KMS-11 (cell line): ENCODE measurements around the gene LCN2.

Experiments
- H2AFZ ChIP-seq: fragments of 200-600 bp; sonication (generic); 2 replicates; pipeline ENCODE4 v1.6.1; 2016; ENCODE audit warnings: antibody characterized with exemption, mixed run types, low read depth
- H3K27ac ChIP-seq: fragments of 200-600 bp; sonication (generic); 2 replicates; pipeline ENCODE4 v1.6.1; 2016; ENCODE audit warnings: mild to moderate bottlenecking, mixed run types
- H3K27me3 ChIP-seq: fragments of 200-600 bp; sonication (generic); 2 replicates; pipeline ENCODE4 v1.6.1; 2017; ENCODE audit warnings: mild to moderate bottlenecking, low read depth, mixed run types, moderate library complexity; ENCODE audit not compliant: insufficient read depth
- H3K36me3 ChIP-seq: fragments of 200-600 bp; sonication (generic); 2 replicates; pipeline ENCODE4 v1.6.1; 2017; ENCODE audit warnings: mild to moderate bottlenecking, mixed run types; ENCODE audit not compliant: insufficient read depth
- H3K4me1 ChIP-seq: fragments of 200-600 bp; sonication (generic); 2 replicates; pipeline ENCODE4 v1.6.1; 2016; ENCODE audit warnings: mild to moderate bottlenecking, low read depth, mixed run types; ENCODE audit not compliant: poor library complexity, severe bottlenecking
- H3K4me2 ChIP-seq: fragments of 200-600 bp; sonication (generic); 2 replicates; pipeline ENCODE4 v1.7.0; 2016; ENCODE audit warnings: mild to moderate bottlenecking, mixed run types
- H3K4me3 ChIP-seq: fragments of 200-600 bp; sonication (generic); IDR thresholded peaks from 2 replicates; pipeline ENCODE4 v1.6.1; 2017; ENCODE audit warnings: low read depth, low read length, mixed read lengths; ENCODE audit not compliant: insufficient read depth
- H3K79me2 ChIP-seq: fragments of 200-600 bp; sonication (generic); 2 replicates; pipeline ENCODE4 v1.6.1; 2016; ENCODE audit warnings: low read depth, mixed run types; ENCODE audit not compliant: insufficient read depth
- H3K9ac ChIP-seq: fragments of 200-600 bp; sonication (generic); 2 replicates; pipeline ENCODE4 v1.6.1; 2016; ENCODE audit warnings: mild to moderate bottlenecking, mixed run types
- H4K20me1 ChIP-seq: fragments of 200-600 bp; sonication (generic); 2 replicates; pipeline ENCODE4 v1.6.1; 2016; ENCODE audit warnings: mild to moderate bottlenecking, mixed run types; ENCODE audit not compliant: insufficient read depth
- CTCF ChIP-seq: fragments of 200-600 bp; sonication (generic); conservative IDR thresholded peaks from 2 replicates; pipeline ENCODE4 v1.6.1; 2017; ENCODE audit warnings: low read depth, mild to moderate bottlenecking, antibody characterized with exemption, low read length, moderate library complexity, mixed read lengths

LCN2 gene

DNA sequence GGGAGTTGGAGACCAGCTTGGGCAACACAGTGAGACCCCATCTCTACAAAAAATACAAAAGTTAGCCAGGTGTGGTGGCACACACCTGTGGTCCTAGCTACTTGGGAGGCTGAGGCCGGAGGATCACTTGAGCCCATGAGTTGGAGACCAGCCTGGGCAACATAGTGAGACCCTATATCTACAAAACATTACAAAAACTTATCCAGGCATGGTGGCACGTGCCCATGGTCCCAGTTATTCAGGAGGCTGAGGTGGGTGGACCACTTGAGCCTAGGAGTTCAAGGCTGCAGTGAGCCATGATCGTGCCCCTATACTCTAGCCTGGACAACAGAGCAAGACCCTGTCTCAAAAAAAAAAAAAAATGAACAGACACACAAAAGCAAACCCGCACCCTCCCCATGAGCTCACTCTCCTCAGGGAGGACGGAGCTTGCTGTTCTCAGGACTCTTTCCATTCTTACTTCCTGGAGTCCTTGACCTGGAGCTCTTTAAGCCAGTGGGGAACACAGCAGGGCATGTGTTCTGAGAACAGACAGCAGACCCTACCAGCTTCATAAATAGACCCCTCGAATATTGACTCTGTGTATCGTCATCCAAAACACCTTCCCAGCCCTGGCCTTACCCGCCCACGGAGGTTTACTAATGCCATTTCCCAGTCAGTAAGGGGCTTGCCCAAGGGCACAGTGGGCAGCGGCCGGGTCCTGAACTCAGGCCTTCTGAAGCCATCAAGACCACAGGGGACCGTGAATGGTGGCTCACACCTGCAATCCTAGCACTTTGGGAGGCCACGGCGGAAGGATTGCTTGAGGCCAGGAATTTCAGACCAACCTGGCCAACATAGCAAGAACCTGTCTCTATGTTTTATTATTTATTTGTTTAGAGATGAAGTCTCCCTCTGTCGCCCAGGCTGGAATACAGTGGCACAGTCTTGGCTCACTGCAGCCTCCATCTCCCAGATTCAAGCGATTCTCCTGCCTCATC, 32.9 kb upstream of the LCN2 start:
- TF ChIP-seq CTCF = no peak
- no peaks in the 10 kb centered on the region for H3K79me2 ChIP-seq
- peaks cover 26% of the 10 kb centered on the region for H3K4me1 ChIP-seq
- H4K20me1 ChIP-seq = no peaks in the 10 kb centered on the region
- no peaks in the 10 kb centered on the region for H3K36me3 ChIP-seq
- H2AFZ ChIP-seq = no peak overlapping the region
- peak overlapping the region; percentile 53 for H3K27ac ChIP-seq
- H3K4me2 ChIP-seq = peak overlapping the region; percentile 40; the same call in 1 of the 2 replicates
- no peak overlapping the region for H3K4me3 ChIP-seq
- H3K27me3 ChIP-seq = no peaks in the 10 kb centered on the region
- H3K9ac ChIP-seq = no peak overlapping the region

- peak; percentile 99 for TF ChIP-seq CTCF
- H3K27ac ChIP-seq = no peak overlapping the region
- H3K36me3 ChIP-seq = no peaks in the 10 kb centered on the region
- no peaks in the 10 kb centered on the region for H3K79me2 ChIP-seq
- no peaks in the 10 kb centered on the region for H4K20me1 ChIP-seq
- H3K4me3 ChIP-seq = no peak overlapping the region
- H3K9ac ChIP-seq = no peak overlapping the region
- peaks cover 26% of the 10 kb centered on the region for H3K4me1 ChIP-seq
- no peak overlapping the region for H2AFZ ChIP-seq
- no peaks in the 10 kb centered on the region for H3K27me3 ChIP-seq
- H3K4me2 ChIP-seq = no peak overlapping the region
Observed at GRCh38 chr9:128117613-128118471, 31.4 kb upstream of the LCN2 start.

GRCh38 chr9:128118472-128118857, 30.8 kb upstream of the LCN2 start:
- no peak overlapping the region for H3K4me2 ChIP-seq
- H4K20me1 ChIP-seq = no peaks in the 10 kb centered on the region
- no peaks in the 10 kb centered on the region for H3K36me3 ChIP-seq
- H3K27me3 ChIP-seq = no peaks in the 10 kb centered on the region
- no peak for TF ChIP-seq CTCF
- peaks cover 26% of the 10 kb centered on the region for H3K4me1 ChIP-seq
- no peak overlapping the region for H3K27ac ChIP-seq
- no peak overlapping the region for H3K4me3 ChIP-seq
- H3K79me2 ChIP-seq = no peaks in the 10 kb centered on the region
- no peak overlapping the region for H3K9ac ChIP-seq
- no peak overlapping the region for H2AFZ ChIP-seq

DNA sequence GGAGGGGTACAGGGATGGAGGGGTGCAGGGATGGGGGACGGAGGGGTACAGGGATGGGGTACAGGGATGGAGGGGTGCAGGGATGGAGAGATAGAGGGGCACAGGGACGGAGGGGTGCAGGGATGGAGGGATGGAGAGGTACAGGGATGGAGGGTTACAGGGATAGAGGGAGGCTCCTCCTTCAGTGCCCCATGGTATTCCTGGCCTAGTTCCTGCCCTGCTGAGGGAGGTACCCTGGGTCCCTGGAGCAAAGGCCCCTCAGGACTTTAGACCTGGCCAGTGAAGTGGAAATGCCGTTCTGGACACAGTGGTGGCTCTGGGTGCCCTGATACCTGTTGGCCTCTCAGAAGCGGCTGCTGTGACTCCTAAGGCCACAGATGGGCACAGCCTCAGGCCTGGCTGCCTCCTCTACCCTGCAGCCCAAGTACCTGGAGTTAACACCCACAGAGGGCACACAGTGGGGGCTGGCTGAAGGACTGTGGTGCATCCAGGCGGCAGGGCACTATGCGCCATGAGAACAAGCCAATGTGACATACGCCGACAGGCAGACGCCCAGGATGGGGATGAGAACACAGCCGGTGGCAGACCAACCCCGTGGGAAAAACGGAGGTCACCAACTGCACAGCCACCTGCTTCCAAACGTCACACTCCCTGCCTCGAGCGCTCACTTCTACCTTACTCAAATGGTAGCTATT, 30.1 kb upstream of the LCN2 start:
- no peak overlapping the region for H3K4me3 ChIP-seq
- no peak overlapping the region for H2AFZ ChIP-seq
- no peaks in the 10 kb centered on the region for H4K20me1 ChIP-seq
- no peaks in the 10 kb centered on the region for H3K27me3 ChIP-seq
- no peak for TF ChIP-seq CTCF
- no peak overlapping the region for H3K9ac ChIP-seq
- H3K4me1 ChIP-seq = peaks cover 26% of the 10 kb centered on the region
- H3K4me2 ChIP-seq = no peak overlapping the region
- H3K79me2 ChIP-seq = no peaks in the 10 kb centered on the region
- no peak overlapping the region for H3K27ac ChIP-seq
- H3K36me3 ChIP-seq = no peaks in the 10 kb centered on the region
